SK-N-SH treated with all-trans-retinoic acid at 6 μM for 48 hours (cell line): ENCODE results near the gene PSMB3.

ENCODE experiments used
- CREB5 ChIP-seq: fragments of 250-450 bp; sonication (Bioruptor Pico); IDR thresholded peaks from 2 replicates; pipeline ENCODE4 v1.5.1; 2020; ENCODE audit warnings: low read depth, mild to moderate bottlenecking, moderate library complexity
- ESRRG ChIP-seq: fragments of 250-450 bp; sonication (Bioruptor Pico); IDR thresholded peaks from 2 replicates; pipeline ENCODE4 v1.6.1; 2021; ENCODE audit warnings: mild to moderate bottlenecking
- ZFP30 ChIP-seq: fragments of 450-650 bp; formaldehyde crosslinking; IDR thresholded peaks from 2 replicates; pipeline ENCODE4 v1.5.0; 2022; ENCODE audit warnings: mild to moderate bottlenecking, moderate library complexity
- ZNF8 ChIP-seq: fragments of 450-650 bp; formaldehyde crosslinking; IDR thresholded peaks from 2 replicates; pipeline ENCODE4 v1.5.0; 2020; ENCODE audit warnings: mild to moderate bottlenecking, moderate library complexity
- TF ChIP-seq, protein P1 (sequence below): fragments of 250-450 bp; sonication (Bioruptor Pico); IDR thresholded peaks from 2 replicates; pipeline ENCODE4 v1.8.0; 2020; ENCODE audit warnings: mild to moderate bottlenecking, moderate library complexity, borderline replicate concordance
- TF ChIP-seq, protein P2 (sequence below): fragments of 250-450 bp; sonication (Bioruptor Pico); IDR thresholded peaks from 2 replicates; pipeline ENCODE4 v1.8.0; 2021; ENCODE audit warnings: low read depth, mild to moderate bottlenecking, moderate library complexity, borderline replicate concordance
- TF ChIP-seq, protein P3 (sequence below): fragments of 250-450 bp; sonication (Bioruptor Pico); IDR thresholded peaks from 2 replicates; pipeline ENCODE4 v1.5.1; 2021; ENCODE audit warnings: mild to moderate bottlenecking, moderate library complexity

DNA sequence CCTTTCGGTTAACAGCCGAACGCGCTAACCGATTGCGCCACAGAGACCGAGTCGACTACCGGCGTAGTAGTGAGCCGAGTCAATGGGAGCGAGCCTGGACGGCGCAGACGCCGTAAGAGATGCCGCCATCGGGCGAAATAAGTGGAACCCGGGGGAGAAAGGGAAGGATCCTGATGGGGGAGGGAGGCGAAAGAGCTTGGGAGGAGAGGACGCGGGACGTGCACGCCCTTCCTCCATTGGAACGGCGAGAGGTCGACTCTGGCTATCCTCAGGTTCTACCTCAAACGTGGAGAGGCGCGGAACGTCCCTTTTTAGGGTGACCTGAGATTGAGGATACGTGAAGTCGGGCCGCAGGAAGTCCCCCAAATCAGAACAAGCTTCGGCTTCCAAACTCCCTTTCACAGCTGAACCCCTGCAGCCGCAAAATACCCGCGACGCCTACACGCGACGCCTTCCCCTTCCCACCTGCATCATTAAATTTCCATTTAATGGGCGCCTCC is 683 bp upstream of the PSMB3 start:
- TF ChIP-seq, protein P1, sequence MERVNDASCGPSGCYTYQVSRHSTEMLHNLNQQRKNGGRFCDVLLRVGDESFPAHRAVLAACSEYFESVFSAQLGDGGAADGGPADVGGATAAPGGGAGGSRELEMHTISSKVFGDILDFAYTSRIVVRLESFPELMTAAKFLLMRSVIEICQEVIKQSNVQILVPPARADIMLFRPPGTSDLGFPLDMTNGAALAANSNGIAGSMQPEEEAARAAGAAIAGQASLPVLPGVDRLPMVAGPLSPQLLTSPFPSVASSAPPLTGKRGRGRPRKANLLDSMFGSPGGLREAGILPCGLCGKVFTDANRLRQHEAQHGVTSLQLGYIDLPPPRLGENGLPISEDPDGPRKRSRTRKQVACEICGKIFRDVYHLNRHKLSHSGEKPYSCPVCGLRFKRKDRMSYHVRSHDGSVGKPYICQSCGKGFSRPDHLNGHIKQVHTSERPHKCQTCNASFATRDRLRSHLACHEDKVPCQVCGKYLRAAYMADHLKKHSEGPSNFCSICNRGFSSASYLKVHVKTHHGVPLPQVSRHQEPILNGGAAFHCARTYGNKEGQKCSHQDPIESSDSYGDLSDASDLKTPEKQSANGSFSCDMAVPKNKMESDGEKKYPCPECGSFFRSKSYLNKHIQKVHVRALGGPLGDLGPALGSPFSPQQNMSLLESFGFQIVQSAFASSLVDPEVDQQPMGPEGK (CRISPR knock-in tag): no peak
- TF ChIP-seq ESRRG (CRISPR knock-in tag) (no peak), ZNF8 (CRISPR knock-in tag) (no peak), ZFP30 (CRISPR knock-in tag) (no peak), CREB5 (CRISPR knock-in tag) (no peak)
- TF ChIP-seq, protein P2, sequence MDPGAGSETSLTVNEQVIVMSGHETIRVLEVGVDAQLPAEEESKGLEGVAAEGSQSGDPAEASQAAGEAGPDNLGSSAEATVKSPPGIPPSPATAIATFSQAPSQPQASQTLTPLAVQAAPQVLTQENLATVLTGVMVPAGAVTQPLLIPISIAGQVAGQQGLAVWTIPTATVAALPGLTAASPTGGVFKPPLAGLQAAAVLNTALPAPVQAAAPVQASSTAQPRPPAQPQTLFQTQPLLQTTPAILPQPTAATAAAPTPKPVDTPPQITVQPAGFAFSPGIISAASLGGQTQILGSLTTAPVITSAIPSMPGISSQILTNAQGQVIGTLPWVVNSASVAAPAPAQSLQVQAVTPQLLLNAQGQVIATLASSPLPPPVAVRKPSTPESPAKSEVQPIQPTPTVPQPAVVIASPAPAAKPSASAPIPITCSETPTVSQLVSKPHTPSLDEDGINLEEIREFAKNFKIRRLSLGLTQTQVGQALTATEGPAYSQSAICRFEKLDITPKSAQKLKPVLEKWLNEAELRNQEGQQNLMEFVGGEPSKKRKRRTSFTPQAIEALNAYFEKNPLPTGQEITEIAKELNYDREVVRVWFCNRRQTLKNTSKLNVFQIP (CRISPR knock-in tag): no peak
- TF ChIP-seq, protein P3, sequence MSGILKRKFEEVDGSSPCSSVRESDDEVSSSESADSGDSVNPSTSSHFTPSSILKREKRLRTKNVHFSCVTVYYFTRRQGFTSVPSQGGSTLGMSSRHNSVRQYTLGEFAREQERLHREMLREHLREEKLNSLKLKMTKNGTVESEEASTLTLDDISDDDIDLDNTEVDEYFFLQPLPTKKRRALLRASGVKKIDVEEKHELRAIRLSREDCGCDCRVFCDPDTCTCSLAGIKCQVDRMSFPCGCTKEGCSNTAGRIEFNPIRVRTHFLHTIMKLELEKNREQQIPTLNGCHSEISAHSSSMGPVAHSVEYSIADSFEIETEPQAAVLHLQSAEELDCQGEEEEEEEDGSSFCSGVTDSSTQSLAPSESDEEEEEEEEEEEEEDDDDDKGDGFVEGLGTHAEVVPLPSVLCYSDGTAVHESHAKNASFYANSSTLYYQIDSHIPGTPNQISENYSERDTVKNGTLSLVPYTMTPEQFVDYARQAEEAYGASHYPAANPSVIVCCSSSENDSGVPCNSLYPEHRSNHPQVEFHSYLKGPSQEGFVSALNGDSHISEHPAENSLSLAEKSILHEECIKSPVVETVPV (CRISPR knock-in tag): no peak
